CD4-positive, alpha-beta T cell (primary cell): ENCODE results near the gene ADAMTS17. TPM values are rescaled to one million over a fixed set of nuclear protein-coding genes. Genes with fewer than 3 reads are reported as not detected.

Source experiments
- ATAC-seq: fragments of 200-7000 bp; cut with Tn5 transposase; one replicate; pipeline ENCODE4 v1.10.0; 2022; ENCODE audit warnings: mild to moderate bottlenecking; ENCODE audit not compliant: poor library complexity
- CTCF ChIA-PET: fragments of 350-600 bp; sonication (Branson Sonifier 250); formaldehyde crosslinking; loops from one replicate; lab custom pipeline; 2021; ENCODE audit warnings: antibody characterized with exemption, inconsistent platforms; lab: Charles Lee
- POLR2A ChIA-PET: fragments of 350-600 bp; sonication (Branson Sonifier 250); formaldehyde crosslinking; loops from one replicate; lab custom pipeline; 2021; ENCODE audit warnings: antibody characterized with exemption, inconsistent platforms; lab: Charles Lee
- DNase-seq, 14 experiments: peaks; one replicate each; pipeline ENCODE4 v3.0.0-alpha.2; 2013 to 2020; ENCODE audit warnings: mixed read lengths in 2 of 14
- H3K27ac ChIP-seq, 2 donors: one replicate each; pipeline versions ENCODE4 v1.5.1 to v1.7.0; 2013; ENCODE audit warnings: low read length in 2 of 2, low read depth in 1 of 2, mild to moderate bottlenecking in 1 of 2
- H3K27me3 ChIP-seq, 2 experiments: 1 replicate in 1 of 2; 2 replicates in 1 of 2; pipeline versions ENCODE4 v1.6.1 to v1.7.0; 2013; ENCODE audit warnings: low read length in 2 of 2, control low read depth in 1 of 2, mild to moderate bottlenecking in 1 of 2, moderate library complexity in 1 of 2; ENCODE audit not compliant: insufficient read depth in 2 of 2, control insufficient read depth in 1 of 2
- H3K36me3 ChIP-seq: one replicate; pipeline ENCODE4 v1.6.1; 2013; ENCODE audit warnings: low read length, control low read depth; ENCODE audit not compliant: insufficient read depth
- H3K4me1 ChIP-seq: one replicate; pipeline ENCODE4 v1.6.1; 2013; ENCODE audit warnings: low read length, control low read depth; ENCODE audit not compliant: insufficient read depth
- H3K4me3 ChIP-seq: one replicate; pipeline ENCODE4 v1.5.1; 2013; ENCODE audit warnings: mild to moderate bottlenecking, low read length, moderate library complexity
- H3K9me3 ChIP-seq, 2 experiments: 1 replicate in 1 of 2; 2 replicates in 1 of 2; pipeline versions ENCODE4 v1.6.1 to v1.7.0; 2013; ENCODE audit warnings: low read length in 2 of 2, mild to moderate bottlenecking in 2 of 2, control low read depth in 1 of 2, moderate library complexity in 1 of 2; ENCODE audit not compliant: control insufficient read depth in 1 of 2, insufficient read depth in 1 of 2
- H3K27ac Mint-ChIP-seq: one replicate; pipeline ENCODE4 v1.8.0; 2020; ENCODE audit warnings: mixed read lengths
- H3K27me3 Mint-ChIP-seq: one replicate; pipeline ENCODE4 v1.8.0; 2021; ENCODE audit warnings: mixed read lengths
- H3K36me3 Mint-ChIP-seq: one replicate; pipeline ENCODE4 v1.8.0; 2021; ENCODE audit warnings: low read depth, mixed read lengths
- H3K4me1 Mint-ChIP-seq: one replicate; pipeline ENCODE4 v1.8.0; 2021; ENCODE audit warnings: low read depth, mixed read lengths
- H3K4me3 Mint-ChIP-seq: one replicate; pipeline ENCODE4 v1.8.0; 2020; ENCODE audit warnings: mild to moderate bottlenecking, mixed read lengths
- H3K9me3 Mint-ChIP-seq: one replicate; pipeline ENCODE4 v1.8.0; 2020; ENCODE audit warnings: mixed read lengths
- intact Hi-C, 2 experiments: fragments of 100-400 bp; cut with DNase I in 1 of 2; cut with micrococcal nuclease in 1 of 2; formaldehyde crosslinking; loops; one replicate each; pipeline versions ENCODE4 v1.15.1 to v1.9.0; 2023 to 2025; cut with DNase I, micrococcal nuclease
- total RNA-seq, 174 experiments: library from RNA in 2 of 174; stranded (reverse) in 2 of 174; gene quantifications; one replicate each; pipeline ENCODE4 v1.2.3 and lab custom pipeline; 2021 to 2026
- TF ChIP-seq, protein P1 (sequence below): fragments of 200-600 bp; IDR thresholded peaks from one replicate; pipeline ENCODE4 v1.8.0; 2022; ENCODE audit warnings: antibody characterized with exemption, mild to moderate bottlenecking

ADAMTS17 gene
- total RNA-seq, 2 experiments from 2014 or later, result 9.9 to 13.2 TPM

- ATAC-seq, result no peak
- Mint-ChIP-seq H3K36me3 (peaks cover 5% of the 10 kb centered on the region), H3K9me3 (no peaks in the 10 kb centered on the region), H3K4me1 (peaks cover 6% of the 10 kb centered on the region), H3K27me3 (no peaks in the 10 kb centered on the region), H3K4me3 (no peak overlapping the region), H3K27ac (no peak overlapping the region)
- no peak for DNase-seq
- H3K4me1 ChIP-seq, result peaks cover 5% of the 10 kb centered on the region
- H3K9me3 ChIP-seq, result no peaks in the 10 kb centered on the region
- POLR2A ChIA-PET, result no interaction called here
- no peaks in the 10 kb centered on the region for H3K27me3 ChIP-seq
- H3K27ac ChIP-seq, result no peak overlapping the region
- TF ChIP-seq, protein P1, sequence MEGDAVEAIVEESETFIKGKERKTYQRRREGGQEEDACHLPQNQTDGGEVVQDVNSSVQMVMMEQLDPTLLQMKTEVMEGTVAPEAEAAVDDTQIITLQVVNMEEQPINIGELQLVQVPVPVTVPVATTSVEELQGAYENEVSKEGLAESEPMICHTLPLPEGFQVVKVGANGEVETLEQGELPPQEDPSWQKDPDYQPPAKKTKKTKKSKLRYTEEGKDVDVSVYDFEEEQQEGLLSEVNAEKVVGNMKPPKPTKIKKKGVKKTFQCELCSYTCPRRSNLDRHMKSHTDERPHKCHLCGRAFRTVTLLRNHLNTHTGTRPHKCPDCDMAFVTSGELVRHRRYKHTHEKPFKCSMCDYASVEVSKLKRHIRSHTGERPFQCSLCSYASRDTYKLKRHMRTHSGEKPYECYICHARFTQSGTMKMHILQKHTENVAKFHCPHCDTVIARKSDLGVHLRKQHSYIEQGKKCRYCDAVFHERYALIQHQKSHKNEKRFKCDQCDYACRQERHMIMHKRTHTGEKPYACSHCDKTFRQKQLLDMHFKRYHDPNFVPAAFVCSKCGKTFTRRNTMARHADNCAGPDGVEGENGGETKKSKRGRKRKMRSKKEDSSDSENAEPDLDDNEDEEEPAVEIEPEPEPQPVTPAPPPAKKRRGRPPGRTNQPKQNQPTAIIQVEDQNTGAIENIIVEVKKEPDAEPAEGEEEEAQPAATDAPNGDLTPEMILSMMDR, result no peak
- CTCF ChIA-PET, result no interaction called here
- H3K4me3 ChIP-seq, result no peak overlapping the region
- intact Hi-C loops, result no loop called here
- H3K36me3 ChIP-seq, result no peaks in the 10 kb centered on the region
Observed at GRCh38 chr15:100206643-100207042, 135.1 kb downstream of the ADAMTS17 start.

GRCh38 chr15:100205549-100206295 lies 136.1 kb downstream of the ADAMTS17 start:
- no peaks in the 10 kb centered on the region for H3K27me3 Mint-ChIP-seq
- intact Hi-C loops, result no loop called here
- H3K27me3 ChIP-seq, result no peaks in the 10 kb centered on the region
- ATAC-seq (no peak), DNase-seq (no peak)
- H3K9me3 ChIP-seq, result no peaks in the 10 kb centered on the region
- no peak overlapping the region for H3K4me3 Mint-ChIP-seq
- H3K4me1 ChIP-seq, result peaks cover 13% of the 10 kb centered on the region
- peaks cover 5% of the 10 kb centered on the region for H3K36me3 Mint-ChIP-seq
- H3K9me3 Mint-ChIP-seq, result no peaks in the 10 kb centered on the region
- no peak overlapping the region for H3K27ac Mint-ChIP-seq
- TF ChIP-seq, protein P1, result no peak
- POLR2A ChIA-PET, result no interaction called here
- CTCF ChIA-PET, result no interaction called here
- H3K4me3 ChIP-seq, result no peak overlapping the region
- H3K27ac ChIP-seq, result no peak overlapping the region
- H3K4me1 Mint-ChIP-seq, result peaks cover 12% of the 10 kb centered on the region
- no peaks in the 10 kb centered on the region for H3K36me3 ChIP-seq

GRCh38 chr15:100204771-100205170 lies 137.0 kb downstream of the ADAMTS17 start:
- Histone ChIP-seq H3K4me1 (peaks cover 13% of the 10 kb centered on the region), H3K9me3 (no peaks in the 10 kb centered on the region), H3K27ac (no peak overlapping the region), H3K4me3 (no peak overlapping the region), H3K27me3 (no peaks in the 10 kb centered on the region), H3K36me3 (no peaks in the 10 kb centered on the region)
- Mint-ChIP-seq H3K9me3 (no peaks in the 10 kb centered on the region), H3K27ac (no peak overlapping the region), H3K4me3 (no peak overlapping the region), H3K4me1 (peaks cover 12% of the 10 kb centered on the region), H3K36me3 (peaks cover 5% of the 10 kb centered on the region), H3K27me3 (no peaks in the 10 kb centered on the region)
- no peak for DNase-seq
- intact Hi-C loops, result no loop called here
- ChIA-PET POLR2A (interaction anchor here (1.0 kb wide), 1 partner anchor 397 kb away, joined by 3 read pairs; the partner anchor contains the start of genes ASB7 and LINS1), CTCF (no interaction called here)
- TF ChIP-seq, protein P1, result no peak
- no peak for ATAC-seq
